ENCODE measurements around the gene TENM3.

TENM3 gene

DNA sequence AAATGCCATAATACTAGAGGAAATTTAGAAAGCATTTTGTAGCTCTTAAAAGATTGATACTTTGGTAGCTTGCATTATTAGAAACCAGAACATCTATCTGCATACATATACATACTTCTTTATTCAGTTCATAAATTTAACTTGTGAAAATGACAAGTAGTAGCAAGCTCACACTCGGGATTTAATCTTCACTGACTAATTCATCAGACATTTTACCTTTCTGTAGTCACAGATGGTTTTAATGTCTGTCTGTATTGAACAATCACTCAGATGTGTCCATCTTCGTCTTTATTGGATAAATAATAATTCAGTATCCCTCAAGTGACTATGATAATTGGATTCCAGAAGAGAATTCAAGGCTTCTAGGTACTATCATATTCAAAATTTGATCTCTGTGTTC lies 232.3 kb downstream of the TENM3 start:
- DNase-seq: no peak

- DNase-seq: peak; percentile 35
Measured at GRCh38 chr4:182478475-182478874, 235.3 kb downstream of the TENM3 start.

DNA sequence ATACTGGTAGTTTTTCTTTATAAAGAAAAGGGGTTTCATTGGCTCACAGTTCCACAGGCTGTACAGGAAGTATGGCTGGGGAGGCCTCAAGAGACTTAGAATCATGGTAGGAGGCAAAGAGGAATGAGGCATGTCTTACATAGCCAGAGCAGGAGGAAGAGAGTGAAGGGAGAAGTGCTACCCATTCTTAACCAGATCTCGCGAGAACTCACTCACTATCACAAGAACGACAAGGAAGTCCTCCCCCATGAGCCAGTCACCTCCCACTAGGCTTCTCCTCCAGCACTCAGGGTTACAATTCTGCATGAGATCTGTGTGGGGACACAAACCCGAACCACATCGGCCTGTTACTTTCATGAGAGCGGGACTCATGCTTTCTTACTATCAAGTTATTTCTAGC lies 240.5 kb downstream of the TENM3 start:
- no peak for DNase-seq

GRCh38 chr4:182486881-182487280 lies 243.7 kb downstream of the TENM3 start:
- peak; percentile 6 for DNase-seq

DNA sequence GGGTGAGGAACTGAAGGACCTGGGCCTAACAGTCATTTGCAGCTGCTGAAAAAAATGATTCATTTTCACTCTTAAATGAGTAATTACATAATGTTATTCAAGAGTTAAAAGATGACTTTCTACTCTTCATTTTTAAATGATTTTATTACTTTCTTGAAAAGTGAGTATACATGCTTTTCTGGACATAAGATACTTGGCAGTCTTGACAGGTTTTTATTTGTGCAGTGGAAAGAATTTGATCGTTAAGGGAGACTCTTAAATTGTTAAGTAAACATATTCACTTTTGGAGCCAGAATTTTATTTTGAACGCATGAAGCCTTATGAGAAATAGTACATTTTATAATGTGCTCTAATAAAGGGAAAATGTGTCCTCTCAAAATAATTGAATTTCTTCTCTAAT lies 245.7 kb downstream of the TENM3 start:
- DNase-seq: no peak

GRCh38 chr4:182489607-182490006 lies 246.4 kb downstream of the TENM3 start:
- no peak for DNase-seq

DNA sequence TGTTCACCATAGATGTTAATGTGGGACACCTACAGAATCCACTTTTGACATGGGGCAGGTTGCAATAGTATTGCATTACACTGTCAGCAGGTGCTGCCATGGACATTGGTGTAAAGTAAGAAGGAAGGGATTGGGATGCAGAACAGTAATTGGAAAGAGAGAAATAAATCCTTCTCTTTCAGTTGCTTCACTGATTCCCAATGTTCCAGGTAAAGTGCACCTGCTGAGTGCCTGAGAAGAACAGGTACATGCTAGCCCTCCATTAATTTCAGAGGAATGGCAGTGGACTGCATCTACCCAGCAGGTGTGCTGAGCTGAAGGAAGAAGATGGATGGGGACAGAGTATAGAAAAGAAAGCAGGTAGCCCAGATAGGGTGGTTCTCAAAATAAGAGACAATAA lies 248.5 kb downstream of the TENM3 start:
- DNase-seq: no peak

GRCh38 chr4:182492423-182492822 lies 249.2 kb downstream of the TENM3 start:
- no peak for DNase-seq

DNA sequence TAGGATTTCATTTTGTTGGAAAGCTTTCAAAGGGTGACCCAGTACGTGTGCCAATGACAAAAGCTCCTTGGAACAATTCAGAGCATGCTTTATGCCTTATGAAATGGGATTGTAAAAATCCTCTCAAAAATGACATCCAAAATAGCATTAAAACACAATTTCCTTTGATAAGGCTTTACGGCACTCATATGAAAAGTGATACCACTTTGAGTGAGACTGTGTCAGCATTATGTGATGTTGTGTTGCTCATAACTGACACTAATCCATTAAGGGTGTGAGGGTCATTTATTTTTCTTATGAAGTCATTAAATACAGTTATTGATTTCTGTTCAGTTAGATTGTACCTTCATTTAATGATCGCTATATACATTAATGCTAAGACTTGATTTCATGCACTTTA lies 250.2 kb downstream of the TENM3 start:
- no peak for DNase-seq

- DNase-seq: no peak
Measured at GRCh38 chr4:182494103-182494502, 250.9 kb downstream of the TENM3 start.

DNA sequence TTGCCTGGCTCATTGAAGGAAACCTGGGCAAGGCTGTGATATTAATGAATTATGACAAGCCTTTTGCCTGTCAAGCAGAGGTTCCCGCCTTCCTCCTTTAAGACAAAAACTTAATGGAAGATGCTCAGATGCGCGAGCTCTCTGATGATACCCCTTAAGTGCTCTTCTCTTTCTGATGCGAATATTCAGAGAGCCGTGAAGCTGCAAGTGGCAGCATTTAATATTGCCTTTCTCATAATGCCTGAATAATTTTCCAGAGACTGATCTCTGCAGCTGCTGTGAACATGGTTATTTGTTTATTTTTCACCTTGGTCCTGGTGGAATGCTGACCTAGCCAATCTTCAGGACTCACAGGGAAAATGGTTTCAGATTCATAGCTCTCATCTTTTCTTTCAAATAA lies 251.8 kb downstream of the TENM3 start:
- DNase-seq: no peak

DNA sequence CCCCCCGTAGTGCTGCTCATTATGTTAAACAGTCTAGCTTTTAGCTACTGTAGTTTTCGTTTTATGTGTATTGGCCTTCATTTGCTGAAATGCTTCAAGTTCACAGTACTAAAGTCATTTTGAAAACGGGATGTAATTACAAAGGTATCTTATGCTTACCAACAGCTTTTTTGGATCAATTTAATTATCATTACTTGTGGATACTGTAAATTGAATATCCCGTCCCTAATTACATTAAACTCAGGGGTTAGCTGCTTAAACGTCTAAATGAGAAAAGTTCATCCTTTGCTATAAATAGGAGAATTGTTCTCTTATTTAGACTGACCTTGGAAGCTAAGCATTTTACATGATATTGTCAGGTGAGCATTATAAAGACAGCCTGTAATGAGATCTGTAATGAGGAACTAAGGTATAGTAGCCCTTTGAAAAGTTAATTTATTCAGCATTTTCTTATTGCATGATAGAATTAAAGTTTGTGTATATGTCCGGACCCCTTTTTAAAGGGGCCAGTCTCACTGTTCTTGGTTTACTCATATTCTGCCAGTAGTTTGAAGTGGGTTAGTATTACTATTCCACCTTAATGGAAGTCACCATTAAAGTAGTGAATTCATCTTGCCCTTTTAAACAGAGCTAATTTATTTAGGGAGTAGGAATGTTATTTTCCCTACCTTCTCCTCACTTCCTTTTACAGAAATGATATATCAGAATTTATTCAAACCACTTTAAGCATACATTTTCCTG lies 252.6 kb downstream of the TENM3 start:
- no peak for DNase-seq

DNA sequence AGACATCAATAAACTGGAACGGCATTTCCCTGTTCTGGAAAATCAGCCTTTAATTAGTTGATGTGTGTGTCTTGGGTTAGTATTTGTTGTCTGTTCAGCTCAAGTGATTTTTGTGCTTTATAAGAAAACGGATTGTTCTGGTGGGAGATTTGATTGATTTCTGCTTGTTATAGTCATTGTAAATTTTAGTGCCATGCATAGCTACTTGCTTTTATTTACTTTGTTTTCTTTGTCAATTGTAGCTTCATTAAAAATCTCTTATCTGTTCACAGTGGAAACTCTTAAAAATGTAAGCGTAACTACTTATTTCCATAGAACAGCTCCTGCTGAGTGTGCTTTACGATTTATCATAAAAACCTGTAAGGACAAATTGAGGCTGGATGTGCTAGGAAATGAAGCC lies 253.2 kb downstream of the TENM3 start:
- DNase-seq: no peak

DNA sequence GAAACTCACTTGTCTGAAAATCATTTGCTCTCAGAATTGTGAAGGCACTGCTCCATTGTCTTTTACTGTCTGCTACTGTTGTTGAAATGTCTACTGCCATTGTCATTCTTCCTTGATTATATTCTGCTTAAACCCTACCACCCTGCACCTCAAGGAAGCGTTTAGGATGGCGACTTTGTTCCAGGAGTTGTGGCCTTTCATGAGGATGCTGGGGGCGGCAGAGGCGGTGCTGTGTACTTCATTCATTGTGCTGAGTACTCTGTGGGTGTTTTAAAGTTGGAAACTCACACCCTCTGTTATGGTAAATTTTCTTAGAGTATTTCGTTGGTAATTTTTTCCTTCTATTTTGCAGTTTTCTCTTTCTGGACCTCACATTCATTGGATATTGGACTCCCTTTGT lies 258.9 kb downstream of the TENM3 start:
- no peak for DNase-seq

- no peak for DNase-seq
Measured at GRCh38 chr4:182504463-182504862, 261.3 kb downstream of the TENM3 start.

DNA sequence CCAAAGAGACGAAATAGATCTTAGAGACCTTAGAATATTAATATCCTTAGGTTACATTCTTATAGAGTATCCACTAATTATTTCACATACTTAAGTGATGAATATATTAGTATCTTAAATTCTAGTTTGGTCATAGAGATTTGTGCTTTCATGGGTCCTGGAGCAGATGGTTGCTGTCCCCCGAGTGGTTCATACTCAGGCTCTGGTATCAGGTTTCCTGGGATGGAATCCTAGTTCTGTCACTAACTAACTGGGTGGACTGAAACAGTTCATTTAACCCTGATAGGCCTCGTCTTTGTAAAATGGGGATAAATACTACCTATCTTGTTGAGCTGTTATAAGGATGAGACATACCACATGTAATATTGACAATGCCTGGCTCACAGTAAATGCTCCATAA lies 264.6 kb downstream of the TENM3 start:
- no peak for DNase-seq

DNA sequence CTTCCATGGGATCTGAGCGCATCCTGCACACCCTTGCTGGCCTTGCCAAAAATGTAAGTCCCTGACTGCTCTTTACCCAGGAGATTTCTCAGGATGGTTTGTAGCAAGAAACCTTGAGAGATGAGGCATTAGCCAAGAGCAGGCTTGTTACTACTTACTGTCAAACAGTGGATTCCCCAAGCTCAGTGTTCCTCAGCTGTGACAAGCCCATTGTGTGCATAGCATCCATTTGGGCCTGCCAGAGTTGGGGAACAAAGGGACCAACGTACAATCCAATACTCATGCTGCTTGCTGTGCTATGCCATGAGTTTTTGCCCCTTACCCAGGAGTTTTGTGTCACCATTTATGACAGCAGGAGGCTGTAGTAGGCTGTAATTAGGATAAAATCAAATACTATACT lies 267.6 kb downstream of the TENM3 start:
- DNase-seq: no peak

DNA sequence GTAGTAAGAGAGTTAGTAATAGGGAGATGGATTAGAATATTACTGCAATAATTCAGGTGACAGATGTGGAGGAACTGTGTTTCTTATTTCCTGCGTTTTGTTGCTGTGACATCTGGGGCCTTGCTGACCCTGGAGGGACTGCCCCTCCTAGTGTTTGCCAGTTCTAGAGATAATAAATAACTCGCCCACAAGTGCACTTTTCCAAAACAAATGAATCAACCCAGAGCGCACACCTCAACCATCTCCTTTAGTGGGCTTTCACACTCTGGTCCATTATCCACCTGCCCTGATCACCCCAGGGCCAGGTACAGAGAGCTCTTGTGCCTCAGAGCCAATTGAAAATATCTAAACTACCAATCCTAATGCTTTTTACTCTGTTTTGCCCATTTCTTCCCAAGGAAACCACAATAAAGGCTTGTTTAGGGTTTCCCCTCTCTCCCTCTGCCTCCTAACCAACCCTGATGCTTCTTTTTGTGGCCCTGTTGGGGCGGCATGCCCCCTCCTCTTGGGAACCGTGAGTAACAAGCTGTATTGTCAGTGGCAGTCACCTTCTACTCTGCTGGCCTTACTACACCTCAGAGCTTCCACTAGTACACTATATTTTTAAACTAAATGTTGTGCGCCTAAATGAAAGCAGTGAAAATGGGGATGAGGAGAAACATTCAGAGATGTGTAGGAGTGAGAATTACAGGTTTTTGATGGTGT lies 270.5 kb downstream of the TENM3 start:
- no peak for DNase-seq

DNA sequence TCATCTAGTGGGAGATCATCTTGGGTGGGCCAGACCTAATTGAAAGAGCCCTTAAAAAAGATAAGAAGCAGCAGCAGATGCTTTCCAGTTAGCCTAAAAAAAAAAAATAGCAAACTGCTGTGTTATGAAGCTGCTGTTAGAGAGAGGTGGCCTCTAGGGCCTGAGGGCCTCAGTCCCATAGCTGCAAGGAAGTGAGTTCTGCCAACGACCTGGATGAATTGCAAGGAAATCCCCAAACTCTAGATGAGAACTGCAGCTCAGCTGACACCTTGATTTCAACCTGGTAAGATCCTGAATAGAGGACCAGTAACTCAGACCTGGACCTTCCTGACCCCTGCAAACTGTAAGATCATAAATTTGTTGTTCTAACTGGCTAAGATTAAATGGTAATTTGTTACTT lies 275.2 kb downstream of the TENM3 start:
- DNase-seq: no peak

DNA sequence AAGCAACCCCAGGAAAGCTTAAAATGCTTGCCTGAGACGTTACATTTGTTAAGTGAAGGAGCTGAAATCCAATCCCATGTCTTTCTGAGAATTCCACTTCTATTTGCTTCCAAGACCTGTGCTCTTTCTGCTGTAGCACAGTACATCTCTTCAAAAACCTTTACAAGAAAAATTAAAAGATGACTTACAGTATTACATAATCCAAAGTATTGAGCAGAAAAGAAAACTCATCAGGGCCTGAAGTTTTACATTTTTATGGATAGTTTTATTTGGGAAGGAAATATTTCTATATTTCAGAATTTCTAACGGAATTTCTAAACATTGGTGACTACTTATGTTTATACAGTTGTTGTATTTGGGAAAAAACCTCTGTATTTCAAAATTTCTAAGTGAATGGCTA lies 276.3 kb downstream of the TENM3 start:
- no peak for DNase-seq

GRCh38 chr4:182521011-182521410 lies 277.8 kb downstream of the TENM3 start:
- DNase-seq: no peak

- no peak for DNase-seq
Measured at GRCh38 chr4:182528819-182529218, 285.6 kb downstream of the TENM3 start.

DNA sequence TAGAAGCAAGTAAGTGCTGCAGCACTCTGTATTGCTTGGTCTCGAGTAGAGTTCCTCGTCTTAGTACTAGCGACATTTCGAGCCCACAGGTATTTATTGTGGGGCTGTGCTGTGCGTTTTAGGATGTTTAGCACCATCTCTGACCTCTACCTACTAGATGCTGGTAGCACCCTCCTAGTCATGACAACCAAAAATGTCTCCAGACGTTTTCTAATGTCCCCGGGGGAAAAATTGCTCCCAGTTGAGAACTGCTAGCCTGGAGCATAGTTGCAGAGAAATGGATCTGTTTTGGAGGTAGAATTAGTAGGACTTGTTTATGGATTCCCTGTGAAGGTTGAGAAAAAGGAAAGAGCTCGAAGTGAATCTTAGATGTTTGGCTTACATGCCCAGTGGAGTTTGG lies 287.2 kb downstream of the TENM3 start:
- DNase-seq: no peak

DNA sequence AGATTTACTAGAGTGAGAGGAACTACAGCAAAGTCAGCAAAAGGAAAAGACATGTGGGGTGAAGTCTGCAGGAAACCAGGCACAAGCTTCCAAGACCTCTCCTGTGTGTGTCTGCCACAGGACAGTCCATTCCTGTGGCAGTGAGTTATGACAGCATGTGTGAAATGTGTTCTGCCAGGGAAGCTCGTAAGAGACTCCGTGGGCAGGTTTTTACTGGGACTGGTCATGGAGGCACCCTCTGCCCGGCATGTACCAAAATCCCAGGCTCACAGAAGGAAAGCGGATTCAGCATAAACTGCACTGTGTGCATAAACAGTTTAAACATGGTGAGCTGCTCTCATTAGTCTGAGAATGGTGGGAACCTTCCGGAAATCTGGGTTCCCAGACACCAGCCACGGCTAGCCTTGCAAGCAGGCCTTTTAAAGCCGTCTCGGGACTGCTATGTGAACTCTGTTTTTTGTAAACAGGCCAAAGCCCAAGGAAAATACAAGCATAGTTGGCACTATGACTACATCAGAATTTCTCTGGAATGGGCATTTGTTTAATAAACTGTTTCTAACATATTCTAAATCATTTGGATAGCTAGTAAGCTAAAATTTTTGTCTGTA lies 288.5 kb downstream of the TENM3 start:
- no peak for DNase-seq

All from activated CD4-positive, alpha-beta T cell treated with anti-CD3 and anti-CD28 coated beads, Interleukin-2, amount 50 U/mL, for 16 hours (primary cell).